HEK293 (cell line): Measurements from ENCODE around the gene CHST15.

Source experiments
- MZF1 ChIP-seq: fragments of 450-650 bp; formaldehyde crosslinking; IDR thresholded peaks from 2 replicates; pipeline ENCODE4 v1.5.1; 2017; ENCODE audit warnings: missing biosample characterization, missing genetic modification characterization, borderline replicate concordance
- YY1 ChIP-seq: fragments of 450-650 bp; formaldehyde crosslinking; IDR thresholded peaks from 2 replicates; pipeline ENCODE4 v1.5.1; 2018; ENCODE audit warnings: missing biosample characterization, missing genetic modification characterization
- ZNF292 ChIP-seq: fragments of 450-650 bp; formaldehyde crosslinking; IDR thresholded peaks from 2 replicates; pipeline ENCODE4 v1.5.1; 2016; ENCODE audit warnings: low read depth, missing biosample characterization, missing genetic modification characterization, borderline replicate concordance
- ZNF350 ChIP-seq: fragments of 450-650 bp; formaldehyde crosslinking; IDR thresholded peaks from 2 replicates; pipeline ENCODE4 v1.5.0; 2017; ENCODE audit warnings: missing biosample characterization, mild to moderate bottlenecking, missing genetic modification characterization
- TF ChIP-seq, protein P1 (sequence below): fragments of 450-650 bp; formaldehyde crosslinking; IDR thresholded peaks from 2 replicates; pipeline ENCODE4 v1.5.1; 2016; ENCODE audit warnings: missing biosample characterization, missing genetic modification characterization

GRCh38 chr10:124008681-124009080 is 84.7 kb downstream of the CHST15 start:
- TF ChIP-seq, protein P1, sequence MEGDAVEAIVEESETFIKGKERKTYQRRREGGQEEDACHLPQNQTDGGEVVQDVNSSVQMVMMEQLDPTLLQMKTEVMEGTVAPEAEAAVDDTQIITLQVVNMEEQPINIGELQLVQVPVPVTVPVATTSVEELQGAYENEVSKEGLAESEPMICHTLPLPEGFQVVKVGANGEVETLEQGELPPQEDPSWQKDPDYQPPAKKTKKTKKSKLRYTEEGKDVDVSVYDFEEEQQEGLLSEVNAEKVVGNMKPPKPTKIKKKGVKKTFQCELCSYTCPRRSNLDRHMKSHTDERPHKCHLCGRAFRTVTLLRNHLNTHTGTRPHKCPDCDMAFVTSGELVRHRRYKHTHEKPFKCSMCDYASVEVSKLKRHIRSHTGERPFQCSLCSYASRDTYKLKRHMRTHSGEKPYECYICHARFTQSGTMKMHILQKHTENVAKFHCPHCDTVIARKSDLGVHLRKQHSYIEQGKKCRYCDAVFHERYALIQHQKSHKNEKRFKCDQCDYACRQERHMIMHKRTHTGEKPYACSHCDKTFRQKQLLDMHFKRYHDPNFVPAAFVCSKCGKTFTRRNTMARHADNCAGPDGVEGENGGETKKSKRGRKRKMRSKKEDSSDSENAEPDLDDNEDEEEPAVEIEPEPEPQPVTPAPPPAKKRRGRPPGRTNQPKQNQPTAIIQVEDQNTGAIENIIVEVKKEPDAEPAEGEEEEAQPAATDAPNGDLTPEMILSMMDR (tag by site-specific recombination) = no peak
- TF ChIP-seq YY1 (no peak), MZF1 (no peak), ZNF292 (tag by site-specific recombination) (no peak), ZNF350 (tag by site-specific recombination) (no peak)
